RPMI7951 (cell line): ENCODE data around the gene FAM76A. TPM values are rescaled to one million over a fixed set of nuclear protein-coding genes. Genes with fewer than 3 reads are reported as not detected.
"Not testable (repeated sequence)": the region's sequence is repeated elsewhere in the genome, so short reads cannot be mapped to it uniquely, and the experiment has no call there.

Source experiments
- DNase-seq: peaks from one replicate; pipeline ENCODE4 v3.0.0-alpha.2; 2012; ENCODE audit warnings: low read depth
- total RNA-seq: library from RNA; depleted of rRNA; stranded (reverse); fragments of >200 nt; shearing (Covaris generic); gene quantifications from 2 replicates; pipeline ENCODE4 v1.2.3, GENCODE V29; 2014

FAM76A gene
- total RNA-seq, 1 experiment from 2014 or later: 12.1 TPM

DNA sequence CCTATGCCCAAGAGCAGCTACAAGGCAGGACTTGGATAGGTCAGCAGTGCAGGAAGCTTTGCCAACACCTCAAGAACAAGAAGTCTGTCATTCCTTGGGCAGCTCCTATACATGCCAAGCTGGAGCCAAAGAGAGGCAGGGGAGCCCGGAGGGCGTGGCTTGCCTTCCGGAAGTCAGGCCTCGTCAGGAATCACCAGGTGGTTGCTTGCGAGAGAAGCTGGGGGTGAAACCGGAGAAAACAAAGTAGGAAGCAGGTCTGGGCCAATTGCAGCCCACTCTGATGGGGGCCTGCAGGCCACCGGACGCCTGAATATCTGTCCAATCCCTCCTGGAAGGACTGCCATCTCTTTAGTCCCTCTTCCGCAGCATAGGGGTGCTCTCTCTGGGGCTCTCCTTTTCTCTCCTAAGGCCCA, 794 bp upstream of the FAM76A start:
- peak; percentile 41 for DNase-seq

DNA sequence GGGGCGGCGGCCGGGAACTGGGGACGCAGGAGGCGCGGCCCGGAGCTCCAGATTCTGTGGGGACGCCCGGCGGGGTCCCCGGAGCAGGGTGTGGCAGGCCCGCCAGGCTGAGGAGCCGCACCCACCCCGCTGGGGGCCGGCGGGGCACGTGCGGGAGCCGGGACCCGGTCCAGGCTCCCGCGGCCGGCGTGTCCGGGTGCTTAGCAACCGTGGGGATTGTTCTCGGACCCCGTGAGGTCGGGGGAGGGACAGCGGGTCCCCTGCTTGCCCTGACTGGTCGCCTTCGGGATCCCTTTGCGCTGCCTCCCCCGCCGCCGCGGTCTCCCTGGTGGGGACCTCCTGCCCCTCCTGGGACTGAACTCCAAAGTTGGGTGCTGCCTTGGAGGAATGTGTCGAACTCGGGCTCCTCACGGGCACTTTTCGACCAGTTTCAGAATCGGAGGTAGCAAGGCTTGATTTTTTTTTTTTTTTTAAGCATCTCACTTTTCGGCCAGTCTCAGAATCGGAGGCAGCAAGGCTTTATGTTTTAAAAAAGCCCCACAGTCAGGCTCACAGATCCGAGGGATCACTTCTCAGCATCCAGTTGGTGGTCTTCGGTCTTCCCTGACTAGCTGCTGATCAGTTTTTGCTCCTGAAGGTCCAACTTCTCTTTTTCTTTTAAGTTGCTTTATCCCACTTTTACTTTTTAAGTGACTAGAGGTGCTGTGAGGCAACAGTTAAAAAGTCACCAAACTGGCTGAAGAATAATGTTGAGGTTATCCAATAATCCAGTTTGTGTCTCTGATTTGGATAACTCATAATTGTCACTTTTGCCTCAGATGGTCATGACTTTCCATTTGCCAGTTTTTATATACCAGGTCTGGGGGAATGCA, 648 bp downstream of the FAM76A start:
- peak; percentile 56 for DNase-seq

DNA sequence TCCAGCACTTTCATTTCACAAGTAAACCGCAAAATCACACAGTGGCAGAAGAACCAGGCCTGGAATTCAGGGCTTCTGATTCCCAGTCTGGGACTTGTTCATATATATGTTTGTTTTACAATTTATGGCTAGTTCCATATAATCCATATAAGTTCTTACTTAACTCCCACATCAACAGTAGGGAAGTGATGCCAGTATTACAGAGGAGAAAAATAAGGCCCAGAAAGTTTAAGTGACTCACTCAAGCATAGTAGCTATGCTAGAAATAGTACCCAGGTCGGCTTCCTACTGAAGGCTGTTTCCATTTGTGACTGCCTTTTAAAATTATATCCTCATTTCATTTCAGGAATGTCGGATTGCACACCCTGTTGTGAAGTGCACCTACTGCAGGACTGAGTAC, 1.4 kb downstream of the FAM76A start:
- DNase-seq: peak; percentile 25

DNA sequence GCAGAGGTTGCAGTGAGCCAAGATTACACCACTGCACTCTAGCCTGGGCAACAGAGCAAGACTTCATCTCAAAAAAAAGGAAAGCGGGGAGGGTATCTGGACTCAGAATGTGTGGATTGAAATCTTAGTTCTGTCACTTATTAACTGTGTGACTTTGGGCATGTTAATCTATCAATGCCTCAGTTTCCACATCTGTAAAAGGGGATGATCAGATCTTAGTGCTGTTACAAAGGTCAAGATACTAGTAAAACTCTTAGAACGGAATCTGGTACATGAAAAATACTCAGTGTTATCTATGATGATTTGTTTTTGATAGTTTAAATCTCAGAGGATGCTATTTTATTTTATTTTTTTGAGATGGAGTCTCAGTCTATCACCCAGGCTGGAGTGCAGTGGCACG, 10.5 kb downstream of the FAM76A start:
- DNase-seq: no peak

DNA sequence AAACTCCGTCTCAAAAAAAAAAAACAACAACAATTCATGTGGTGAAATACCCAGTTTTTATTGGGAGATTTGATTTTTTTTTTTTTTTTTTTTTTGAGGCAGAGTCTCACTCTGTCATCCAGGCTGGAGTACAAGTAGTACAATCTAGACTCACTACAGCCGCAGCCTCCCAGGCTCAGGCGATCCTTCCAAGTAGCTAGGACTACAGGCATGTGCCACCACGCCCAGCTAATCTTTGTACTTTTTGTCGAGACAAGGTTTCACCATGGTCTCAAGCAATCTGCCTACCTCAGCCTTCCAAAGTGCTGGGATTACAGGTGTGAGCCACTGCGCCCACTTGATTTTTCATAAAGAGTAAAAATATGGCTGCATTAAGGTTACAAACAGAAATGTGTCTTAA, 15.4 kb downstream of the FAM76A start:
- DNase-seq: no peak

DNA sequence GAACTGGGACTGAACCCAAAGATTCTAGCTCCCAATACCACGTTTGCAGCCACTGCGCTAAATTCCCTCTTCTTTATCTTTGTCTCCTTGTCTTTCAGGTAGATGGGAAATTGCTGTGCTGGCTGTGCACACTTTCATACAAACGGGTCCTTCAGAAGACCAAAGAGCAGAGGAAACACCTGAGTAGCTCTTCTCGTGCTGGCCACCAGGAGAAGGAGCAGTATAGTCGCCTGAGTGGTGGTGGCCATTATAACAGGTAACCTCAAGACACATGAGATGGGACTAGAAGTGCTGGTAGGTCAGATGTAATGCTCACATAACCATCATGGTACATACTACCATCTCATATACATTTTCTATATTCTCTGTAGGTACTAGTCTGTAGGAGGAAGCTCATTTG, 18.8 kb downstream of the FAM76A start:
- DNase-seq: no peak

DNA sequence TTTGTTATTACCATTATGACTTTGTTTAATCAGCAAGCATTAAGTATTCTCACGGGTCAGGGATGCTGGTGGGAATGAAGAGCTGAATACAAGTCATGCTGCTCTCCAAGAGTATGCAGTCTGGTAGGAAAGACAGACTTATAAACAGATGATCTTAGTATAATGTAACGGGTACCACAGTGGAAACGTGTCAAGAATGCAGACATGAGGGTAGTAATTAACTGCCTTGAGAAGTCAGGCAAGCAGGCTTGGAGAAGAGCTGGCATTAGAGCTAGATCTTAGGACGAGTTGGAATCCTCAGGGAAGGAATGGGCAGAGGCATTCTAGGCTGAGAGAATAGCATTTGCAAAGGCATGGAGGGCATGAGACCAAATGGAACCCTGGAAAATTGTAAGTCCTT, 19.7 kb downstream of the FAM76A start:
- no peak for DNase-seq

DNA sequence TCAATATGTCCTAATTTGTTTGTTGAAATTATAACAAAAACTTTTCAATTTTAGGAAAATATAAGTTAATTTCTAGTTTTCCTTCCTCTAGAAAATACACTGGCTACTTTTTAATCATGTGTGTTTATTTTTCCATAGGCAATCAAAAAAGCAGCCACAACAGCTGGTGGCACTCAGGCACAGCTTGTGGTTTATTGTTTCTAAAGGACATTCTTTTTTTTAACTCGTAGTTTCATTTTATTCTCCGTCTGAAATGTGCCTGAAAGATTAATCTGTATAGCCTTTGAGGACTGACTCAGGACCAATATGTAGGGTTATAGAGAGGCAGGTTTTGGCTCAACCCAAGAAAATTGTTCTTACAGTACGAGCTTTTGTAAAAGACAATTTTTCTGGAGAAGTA, 26.6 kb downstream of the FAM76A start:
- no peak for DNase-seq

DNA sequence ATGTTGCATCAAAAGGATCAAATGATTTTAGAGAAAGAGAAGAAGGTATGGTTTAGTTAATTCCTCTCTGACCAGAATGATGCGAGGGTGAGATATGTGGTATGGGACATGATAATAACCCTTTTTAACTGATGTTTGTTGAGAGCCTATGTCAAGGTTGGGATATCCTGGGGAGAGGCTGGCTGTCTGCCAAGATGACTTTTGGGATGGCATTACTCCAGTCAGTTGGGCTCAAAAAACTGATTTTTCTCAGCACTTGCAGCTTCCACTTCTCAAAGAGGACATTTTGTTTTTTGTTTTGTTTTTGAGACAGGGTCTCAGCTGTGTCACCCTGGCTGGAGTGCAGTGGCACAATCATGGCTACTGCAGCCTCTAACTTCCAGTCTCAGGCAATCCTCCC, 29.5 kb downstream of the FAM76A start:
- no peak for DNase-seq

DNA sequence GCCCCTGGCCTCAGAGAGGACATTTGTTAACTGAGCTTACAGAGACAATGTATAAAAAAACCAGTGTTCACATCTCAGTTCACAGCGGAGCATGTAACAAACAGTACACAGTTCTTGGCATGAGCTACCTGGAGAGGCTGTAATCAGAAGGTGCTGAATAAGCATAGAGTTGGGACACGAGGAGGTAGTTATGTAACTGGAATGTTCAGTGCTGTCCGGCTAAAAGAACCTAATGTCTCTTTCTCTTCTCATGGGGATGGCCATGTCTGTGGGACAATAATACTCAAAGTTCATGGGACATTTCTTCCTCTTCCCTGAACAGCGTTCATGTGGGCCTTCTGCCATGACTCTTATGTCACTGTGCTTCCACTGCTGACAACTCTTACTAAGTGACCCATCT, 30.1 kb downstream of the FAM76A start:
- no peak for DNase-seq

DNA sequence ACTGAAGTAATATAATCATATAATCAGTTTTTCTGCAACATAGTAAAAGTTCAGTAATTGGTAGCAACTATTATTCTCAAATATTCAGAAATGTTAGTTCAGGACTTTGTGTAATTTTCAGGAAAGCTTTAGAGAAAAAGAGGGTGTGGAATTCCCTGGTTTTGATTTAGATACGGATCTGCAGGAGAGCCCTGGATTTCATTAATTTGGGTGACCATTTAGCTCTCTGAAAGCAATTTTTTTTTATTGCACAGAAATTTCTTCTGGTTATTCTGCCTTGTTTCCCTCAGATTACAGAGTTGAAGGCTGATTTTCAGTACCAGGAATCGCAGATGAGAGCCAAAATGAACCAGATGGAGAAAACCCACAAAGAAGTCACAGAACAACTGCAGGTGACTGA, 33.5 kb downstream of the FAM76A start:
- no peak for DNase-seq

DNA sequence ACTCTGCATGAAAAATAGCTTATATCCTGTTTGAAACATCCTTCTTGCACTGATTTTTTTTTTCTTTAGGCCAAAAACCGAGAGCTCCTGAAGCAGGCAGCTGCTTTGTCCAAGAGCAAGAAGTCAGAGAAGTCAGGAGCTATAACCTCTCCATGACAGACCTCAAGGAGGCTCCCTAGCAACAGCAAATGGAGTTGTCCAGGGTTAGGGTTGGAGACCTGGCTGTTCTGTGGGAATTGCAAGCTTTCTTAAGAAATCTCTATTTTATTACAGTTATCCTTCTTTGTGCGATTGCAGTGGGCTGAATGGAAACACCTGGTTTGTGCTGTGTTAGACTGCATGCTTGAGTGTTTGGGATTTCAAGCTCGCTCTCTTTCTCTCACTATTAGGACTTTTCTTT, 34.7 kb downstream of the FAM76A start:
- DNase-seq: no peak

DNA sequence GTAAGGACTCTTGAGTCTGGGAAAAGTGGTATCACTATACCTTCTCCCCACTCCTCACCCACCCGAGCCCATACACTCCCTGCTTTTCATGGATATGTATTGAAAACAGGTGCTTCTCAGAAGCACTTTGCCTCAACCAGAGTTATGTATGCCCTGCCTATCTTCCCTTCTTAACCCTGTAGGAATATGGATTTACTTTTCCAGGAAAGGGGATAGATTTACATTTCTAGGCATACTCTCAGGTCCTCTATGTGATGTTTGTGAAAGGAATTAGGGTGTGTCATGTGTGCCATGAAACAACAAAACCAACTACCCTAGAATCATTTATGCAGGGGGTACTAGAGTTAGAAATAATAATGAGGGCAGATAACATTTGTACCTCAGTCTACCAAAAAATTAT, 36.3 kb downstream of the FAM76A start:
- DNase-seq: no peak

DNA sequence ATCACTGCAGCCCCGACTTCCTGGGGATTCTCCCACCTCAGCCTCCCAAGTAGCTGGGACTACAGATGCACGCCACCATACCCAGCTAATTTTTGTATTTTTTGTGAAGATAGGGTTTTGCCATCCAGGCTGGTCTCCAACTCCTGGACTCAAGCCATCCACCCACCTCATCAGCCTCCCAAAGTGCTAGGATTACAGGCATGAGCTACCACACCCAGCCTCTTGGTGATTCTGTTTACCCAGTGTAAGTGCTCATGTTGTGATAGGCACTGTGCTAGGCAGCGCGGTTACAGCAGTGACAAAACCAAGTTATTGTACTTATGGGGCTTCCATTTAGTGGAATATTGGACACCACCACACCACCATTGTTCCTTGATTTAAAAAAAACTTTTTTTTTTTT, 37.6 kb downstream of the FAM76A start:
- DNase-seq: no peak

DNA sequence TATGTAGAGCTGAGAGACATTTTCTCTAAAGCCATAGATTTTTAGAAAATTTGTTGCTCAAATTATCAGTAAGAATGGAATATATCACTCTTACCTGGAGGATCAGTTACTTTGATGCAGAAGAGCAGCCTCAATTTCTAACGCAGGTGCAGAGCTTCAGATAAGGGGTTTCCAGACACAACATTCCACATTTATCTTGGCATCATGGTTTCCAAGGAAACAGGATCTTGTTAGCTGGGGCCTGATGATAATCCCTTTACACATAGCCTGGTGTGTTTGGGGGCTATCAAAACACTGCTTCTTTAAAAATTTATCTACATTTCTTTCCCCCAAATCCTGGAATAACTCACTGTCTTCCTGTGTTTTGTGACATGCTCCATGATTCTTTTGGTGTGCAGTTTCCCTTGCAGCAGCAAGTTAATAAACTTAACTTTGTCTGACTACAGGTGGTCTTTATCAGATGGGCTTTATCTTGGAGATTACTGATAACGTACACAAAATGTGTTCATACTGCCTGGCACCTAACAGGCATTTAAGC, 44.6 kb downstream of the FAM76A start:
- DNase-seq: no peak

DNA sequence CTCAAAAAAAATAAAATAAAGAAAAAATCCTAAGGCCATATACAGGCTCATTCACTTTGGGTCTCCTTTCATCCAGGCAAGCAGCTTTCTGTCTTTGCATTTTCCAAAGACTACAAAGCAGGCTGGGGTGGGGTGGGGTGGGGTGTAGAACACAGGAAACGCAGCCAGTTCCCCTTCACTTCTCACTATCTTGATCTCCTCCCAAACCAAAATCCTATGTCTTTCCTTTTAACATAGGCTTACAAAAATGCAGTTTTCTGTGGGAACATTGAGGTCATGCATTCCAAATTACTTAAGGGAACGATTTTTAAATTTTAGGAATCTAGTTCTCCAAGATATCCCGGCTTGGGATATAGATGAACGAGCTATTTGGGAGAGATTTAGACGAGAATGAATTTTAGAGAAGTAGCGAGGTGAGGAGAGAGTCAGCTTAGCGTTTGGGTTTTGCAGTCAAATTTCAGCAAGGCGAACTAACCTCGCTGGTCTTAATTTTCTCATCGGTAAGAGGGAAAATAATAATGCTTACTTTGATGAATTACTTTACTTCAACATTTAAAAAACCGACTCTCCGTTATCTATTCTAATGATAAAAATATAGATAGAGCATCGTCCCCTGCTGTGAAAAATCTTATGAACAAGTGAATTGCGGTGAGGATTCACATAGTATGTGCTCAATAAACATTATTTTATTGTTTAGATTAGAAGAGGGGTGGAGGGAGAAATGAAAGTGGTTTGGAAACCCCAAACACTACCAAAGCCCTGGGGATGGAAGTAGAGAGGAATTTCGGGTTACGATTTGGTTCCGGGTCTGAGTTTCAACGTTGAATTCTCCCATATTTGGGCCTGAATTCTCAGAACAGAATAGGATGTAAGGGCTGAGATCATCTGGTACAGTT, 46.5 kb downstream of the FAM76A start:
- DNase-seq: peak; percentile 34

DNA sequence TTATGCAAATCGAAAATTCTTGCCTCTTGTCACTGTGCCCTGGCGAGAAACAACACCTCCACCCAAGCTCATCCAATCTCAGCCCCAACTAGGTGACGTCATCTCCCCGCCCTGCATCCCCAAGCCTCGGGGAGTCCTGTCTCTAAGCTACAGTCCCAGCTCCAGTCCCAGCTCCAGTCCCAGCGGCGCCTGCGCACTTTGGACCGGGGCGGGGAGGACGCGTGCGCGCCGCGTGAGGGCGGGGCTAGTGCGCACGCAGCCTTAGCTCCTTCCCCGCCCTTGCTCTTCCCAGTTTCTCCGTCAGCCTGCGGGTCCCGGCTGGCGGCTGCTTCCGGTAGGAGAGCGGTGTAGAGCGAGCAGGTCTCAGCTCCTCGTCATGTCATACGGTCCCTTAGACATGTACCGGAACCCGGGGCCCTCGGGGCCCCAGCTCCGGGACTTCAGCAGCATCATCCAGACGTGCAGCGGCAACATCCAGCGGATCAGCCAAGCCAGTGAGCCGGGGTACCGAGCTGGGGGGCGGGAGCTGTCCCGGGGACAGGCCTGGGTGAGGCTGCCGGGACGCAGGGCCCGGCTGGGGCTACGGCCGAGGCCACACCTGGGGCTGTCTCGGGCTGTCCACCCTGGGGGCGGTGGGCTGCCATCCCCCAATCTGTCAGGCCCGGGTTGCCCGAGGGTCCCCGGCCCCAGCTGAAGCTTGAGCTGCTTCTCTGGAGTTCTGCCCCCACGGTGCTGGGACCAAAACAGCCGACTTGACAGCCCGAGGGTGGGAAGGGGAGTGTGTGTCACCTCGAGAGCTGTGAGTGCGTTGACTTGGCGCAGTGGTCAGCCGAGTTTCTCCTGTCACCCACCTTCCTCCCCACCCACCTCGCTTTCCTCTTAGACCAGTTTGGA, 47.4 kb downstream of the FAM76A start, which contains the start of gene STX12:
Gene STX12 (plus strand): TSS at position 288 of the 894 bp plus-strand sequence. CDS start 89 bp downstream, at position 377.
- DNase-seq: peak; percentile 100

DNA sequence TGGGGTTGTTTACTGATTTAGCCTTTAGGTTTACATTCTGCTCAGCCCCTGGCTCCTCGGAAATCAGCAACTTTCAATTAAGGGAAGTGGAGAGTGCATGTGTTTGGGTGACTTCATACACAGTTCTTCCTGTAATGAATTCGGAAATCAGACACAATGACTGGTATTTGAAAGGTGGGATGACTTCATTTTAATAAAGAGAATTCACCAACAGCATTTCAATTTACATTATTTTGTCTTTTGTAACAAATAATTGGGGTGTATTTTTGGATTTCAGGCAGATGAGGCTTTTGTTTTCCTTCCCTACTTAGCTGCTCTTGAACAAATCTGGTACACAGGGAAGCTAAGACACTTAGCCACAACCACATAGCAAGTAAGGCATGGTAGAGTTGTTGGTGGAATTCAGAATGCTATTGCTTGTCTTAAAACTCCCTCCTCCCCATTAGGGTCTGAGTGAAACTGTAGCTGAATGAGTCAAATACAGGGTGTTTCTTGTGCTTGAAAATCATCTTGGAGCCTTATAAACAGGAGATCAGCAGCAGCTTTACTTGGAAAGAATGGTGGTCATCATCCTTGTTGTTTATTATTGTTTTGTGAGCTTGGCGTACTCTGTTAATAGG, 48.2 kb downstream of the FAM76A start:
- peak; percentile 14 for DNase-seq

DNA sequence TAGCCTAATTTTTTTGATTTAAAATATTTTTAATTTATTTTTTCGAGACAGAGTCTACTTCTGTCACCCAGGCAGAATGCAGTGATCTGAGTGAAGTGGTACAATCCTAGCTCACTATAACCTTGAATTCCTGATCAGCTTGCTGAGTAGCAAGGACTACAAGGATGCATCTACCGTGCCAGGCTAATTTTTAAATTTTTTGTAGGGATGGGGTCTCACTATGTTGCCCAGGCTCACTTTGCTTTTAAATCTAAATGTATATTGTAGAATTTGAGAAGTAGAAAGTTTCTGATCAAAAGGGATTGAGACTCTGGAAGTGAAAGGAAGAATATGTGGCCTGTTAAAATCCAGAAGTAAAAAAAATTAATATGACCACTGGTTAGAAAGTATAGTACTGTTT, 48.9 kb downstream of the FAM76A start:
- DNase-seq: no peak

DNA sequence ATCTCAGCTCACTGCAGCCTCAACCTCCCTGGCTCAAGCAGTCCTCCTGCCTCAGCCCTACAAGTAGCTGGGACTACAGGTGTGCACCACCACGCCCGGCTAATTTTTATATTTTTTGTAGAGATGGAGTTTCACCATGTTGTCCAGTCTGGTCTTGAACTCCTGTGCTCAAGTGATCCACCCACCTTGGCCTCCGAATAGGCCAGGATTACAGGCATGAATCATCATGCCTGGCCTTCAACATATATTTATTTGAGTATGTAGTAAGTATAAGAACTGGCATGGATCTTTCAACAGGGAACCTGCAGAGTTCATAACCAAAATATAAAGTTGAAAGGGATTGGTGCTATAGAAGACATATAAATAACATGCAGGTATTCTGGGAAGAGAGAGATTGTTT, 49.6 kb downstream of the FAM76A start:
- not testable (repeated sequence) for DNase-seq

DNA sequence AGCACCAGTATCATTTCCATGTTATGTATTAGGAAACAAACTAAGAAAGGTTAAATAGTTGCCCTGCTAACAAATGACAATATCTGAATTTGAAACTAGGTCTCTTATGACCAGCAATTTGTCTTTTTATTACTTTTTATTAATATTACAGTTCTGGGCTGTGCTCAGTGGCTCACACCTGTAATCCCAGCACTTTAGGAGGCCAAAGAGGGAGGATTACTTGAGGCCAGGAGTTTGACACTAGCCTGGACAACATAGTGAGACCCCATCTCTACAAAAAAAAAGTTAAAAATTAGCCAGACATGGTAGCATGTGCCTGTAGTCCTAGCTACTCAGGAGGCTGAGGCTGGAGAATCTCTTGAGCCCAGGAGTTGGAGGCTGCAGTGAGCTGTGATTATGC, 50.5 kb downstream of the FAM76A start:
- DNase-seq: not testable (repeated sequence)
